HPDE6-E6E7 (cell line): ENCODE measurements around the gene NCDN.

Experiments
- DNase-seq: peaks from one replicate; pipeline ENCODE4 v3.0.0; 2011; ENCODE audit warnings: missing footprints; ENCODE audit errors: extremely low spot score

The NCDN gene

DNA sequence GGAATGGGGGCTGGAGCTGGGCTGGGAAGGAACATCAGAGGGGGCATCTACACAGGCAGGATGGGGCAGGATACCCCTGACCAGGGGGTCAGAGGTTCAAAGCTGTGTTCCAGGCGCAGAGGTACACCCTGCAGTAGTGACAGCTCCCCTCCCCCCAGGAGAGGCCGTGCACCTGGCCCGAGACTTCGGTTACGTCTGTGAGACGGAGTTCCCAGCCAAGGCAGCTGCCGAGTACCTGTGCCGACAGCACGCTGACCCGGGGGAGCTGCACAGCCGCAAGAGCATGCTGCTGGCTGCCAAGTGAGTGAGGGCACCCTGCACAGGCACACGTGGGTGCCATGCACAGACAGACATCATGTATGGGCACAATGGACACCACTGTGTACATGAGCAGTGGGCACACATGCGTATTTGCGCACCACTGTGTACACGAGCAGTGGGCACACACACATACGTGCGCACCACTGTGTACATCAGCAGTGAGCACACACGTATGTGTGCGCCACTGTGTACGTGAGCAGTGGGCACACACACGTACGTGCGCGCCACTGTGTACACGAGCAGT lies 33.0 kb downstream of the NCDN start:
- DNase-seq, result no peak

- no peak for DNase-seq
Measured at GRCh38 chr1:35591211-35591610, 33.6 kb downstream of the NCDN start.

DNA sequence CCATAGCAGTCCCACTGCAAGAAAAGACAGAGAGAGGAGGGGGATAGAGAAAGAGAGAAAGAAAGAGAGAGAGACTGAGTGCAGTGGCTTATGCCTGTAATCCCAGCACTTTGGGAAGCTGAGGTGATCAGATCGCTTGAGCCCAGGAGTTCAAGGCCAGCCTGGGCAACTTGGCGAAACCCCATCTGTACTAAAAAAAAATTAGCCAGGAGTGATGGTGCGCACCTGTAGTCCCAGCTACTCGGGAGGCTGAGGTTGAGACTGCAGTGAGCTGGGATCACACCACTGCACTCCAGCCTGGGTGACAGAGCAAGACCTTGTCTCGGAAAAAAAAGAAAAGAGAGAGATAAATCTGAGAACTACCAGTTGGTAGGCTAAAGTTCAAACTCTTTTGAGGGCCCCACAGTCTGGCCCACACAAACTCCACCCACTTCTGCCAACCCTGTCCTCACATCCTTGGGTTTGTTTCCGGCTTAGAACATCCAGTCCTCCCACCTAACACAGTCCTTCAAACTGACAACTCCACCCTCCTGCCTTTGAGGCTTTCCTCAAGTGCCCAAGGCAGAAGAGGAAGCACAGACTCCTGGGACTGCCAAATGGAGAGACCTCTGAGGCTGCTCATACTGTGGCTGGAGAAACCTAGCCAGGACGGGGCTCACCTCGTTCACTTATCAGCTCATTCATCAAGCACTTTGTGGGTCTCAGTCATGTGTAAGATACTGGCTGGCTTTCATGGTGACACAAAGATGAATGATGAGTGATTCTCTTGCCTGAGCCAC lies 35.6 kb downstream of the NCDN start:
- DNase-seq, result no peak

DNA sequence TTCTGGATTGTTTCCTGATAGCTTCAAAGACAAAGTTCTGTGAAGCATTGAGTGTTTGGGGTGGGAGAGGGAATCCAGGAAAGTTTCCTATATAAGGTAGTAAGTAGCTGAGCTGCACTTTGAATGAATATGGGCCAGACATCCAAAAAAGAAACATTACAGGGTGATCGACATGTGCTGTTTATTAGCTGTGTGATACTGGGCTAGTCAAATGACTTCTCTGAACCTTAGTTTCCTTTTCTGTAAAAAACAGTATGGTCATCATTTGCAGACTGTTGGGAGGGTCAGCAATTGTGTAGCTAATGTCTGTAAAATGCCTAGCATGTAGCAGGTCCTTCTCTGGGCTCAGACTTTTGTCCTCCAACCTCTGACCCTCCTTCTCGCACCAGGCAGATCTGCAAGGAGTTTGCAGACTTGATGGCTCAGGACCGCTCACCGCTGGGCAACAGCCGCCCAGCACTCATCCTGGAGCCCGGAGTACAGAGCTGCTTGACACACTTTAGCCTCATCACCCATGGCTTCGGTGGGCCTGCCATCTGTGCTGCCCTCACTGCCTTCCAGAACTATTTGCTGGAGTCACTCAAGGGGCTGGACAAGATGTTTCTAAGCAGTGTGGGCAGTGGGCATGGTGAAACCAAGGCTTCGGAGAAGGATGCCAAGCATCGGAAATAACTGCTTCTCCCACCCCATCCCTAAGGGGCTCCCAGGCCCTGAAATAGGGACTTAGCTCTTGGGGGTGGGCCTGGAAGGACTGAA lies 36.6 kb downstream of the NCDN start:
- no peak for DNase-seq

- DNase-seq, result no peak
Measured at GRCh38 chr1:35595684-35596083, 38.1 kb downstream of the NCDN start.

DNA sequence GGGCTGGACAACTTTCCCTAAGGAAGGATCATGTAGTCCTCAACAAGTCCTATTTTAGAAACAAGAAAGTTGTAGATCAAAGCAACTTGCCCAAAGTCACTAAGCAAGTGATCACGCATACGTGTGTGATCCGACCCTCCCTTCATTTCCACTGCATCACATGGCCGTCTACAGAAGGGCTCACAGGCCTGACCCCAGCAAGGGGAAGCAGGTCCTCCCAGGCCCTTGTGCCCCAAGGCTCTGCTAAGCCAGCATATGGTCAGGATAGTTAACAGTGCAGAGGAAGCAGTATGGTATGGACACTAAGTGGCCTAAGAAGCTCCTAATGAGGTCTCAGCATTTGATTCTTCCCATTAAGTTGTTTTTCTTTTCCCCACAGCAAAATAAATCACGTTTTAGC lies 40.3 kb downstream of the NCDN start:
- DNase-seq, result no peak

GRCh38 chr1:35598895-35599294 lies 41.3 kb downstream of the NCDN start:
- DNase-seq, result no peak

DNA sequence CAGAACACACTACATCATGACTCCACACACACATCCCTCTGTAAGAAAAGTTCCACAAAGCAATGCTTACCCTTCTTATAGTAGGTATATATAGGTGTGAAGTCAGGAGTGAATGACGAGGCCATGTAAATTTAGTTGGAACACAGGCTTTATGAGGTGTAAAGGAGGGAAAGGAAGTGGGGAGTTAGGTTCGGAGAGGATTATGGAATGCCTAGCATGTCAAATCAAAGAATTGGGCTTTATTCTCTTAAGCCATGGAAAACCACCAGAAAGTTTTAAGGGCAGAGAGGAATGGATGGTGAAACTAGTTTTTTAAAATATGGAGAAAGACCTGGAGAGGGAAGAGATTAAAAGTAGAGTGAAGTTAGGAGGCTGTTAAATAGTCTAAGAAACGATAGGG lies 41.8 kb downstream of the NCDN start:
- DNase-seq, result no peak

- DNase-seq, result no peak
Measured at GRCh38 chr1:35600593-35600992, 43.0 kb downstream of the NCDN start.

DNA sequence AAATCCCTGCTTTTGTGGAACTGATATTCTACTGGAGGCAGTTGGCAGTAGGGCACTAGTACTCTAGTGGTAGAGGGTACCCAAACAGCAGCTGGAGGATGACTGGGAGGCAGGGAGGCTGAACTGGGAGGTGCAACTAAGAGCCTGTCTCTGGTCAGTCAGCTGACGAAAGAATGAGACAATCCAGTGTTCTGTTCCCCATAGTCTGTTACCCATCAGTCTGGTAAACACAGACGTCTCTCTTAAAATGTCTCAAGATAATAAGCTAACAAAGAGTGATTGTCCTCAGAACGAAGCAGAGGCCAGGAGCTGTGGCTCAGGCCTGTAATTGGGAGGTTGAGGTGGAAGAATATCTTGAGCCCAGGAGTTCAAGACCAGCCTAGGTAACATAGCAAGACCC lies 45.9 kb downstream of the NCDN start:
- DNase-seq, result no peak

DNA sequence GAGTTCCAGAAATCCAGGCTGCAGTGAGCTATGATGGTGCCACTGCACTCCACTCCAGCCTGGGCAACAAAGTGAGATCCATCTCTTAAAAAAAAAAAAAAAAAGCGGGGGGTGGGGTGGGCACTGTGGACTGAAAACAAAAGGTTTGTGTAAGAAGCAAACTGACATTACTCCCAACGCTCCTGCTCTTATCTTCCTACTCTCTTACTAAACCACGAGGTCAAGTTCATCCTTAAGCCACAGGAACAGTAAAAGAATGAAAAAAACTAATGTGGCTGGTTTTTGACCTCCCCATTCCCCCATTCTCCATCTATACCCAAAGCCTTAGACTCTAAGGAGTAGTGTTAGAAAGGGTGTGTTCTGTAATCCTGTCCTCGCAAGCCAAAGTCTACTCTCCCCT lies 46.3 kb downstream of the NCDN start:
- DNase-seq, result no peak

DNA sequence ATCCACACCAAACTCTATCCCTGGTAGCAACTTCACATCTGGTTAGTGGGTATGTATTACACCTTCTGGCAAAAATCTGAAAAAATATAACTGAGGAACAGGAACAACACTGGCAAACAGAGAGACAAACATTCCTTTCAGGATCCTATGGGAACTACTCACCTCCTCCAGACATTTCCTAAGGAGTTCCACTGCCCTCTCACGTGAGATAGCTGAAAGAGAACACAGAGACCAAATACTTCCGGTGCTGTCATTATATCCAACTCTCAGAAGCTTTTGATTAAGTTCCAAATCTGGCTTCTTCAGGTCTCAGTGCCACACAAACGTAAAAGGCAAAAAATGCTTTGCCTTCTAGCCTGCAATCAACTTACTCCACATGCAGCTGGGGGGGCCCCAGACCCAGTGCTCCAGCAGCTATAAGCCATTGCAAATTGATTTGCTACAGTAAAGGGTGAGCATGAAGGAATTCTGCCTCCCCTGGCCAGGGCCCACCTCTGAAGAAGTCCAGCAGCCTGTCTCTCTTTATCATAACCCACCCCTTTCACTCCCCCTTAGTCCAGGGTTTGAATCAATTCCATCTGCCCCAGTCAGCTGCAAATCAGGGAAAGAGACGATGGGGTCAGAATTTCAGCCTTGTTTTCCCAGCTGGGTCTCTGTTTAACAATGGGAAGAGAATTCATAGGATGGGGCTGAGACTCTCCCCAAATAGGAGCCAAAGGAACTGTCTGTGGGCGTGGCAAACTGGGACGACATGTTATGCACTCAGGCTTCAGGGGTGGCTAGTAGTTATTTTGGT lies 47.7 kb downstream of the NCDN start:
- DNase-seq, result no peak

- DNase-seq, result no peak
Measured at GRCh38 chr1:35605867-35606182, 48.2 kb downstream of the NCDN start.

DNA sequence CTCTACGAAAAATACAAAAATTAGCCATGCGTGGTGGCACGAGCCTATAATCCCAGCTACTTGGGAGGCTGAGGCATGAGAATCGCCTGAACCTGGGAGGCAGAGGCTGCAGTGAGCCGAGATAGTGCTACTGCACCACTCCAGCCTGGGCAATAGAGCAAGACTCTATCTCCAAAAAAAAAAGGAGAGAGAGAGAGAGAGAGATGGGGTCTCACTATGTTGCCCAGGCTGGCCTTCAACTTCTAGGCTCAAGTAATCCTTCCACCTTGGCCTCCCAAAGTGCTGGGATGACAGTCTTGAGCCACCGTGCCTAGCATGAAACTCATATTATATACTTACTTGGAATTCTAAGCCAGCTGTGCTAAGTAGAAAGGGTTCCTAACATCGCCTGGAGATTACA lies 54.1 kb downstream of the NCDN start:
- DNase-seq, result no peak

DNA sequence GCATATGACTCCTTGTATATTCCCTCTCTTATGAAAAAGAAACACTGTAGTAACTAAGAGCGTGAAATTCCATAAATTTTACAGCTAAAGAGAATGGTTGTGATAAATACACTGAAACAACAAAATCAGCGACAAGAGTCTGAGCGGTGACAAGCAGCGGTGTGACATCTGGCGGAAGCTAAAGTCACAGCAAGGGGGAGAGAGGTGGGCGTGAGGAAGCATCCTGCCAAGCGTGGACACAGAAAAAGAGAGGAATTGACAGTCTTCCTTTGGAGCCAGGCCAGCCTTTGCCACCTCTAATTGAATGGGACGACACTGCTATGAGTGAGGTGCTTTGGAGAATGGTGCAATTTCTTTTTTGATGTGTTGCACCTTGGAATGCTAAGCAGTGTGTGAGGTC lies 57.8 kb downstream of the NCDN start:
- no peak for DNase-seq
